HCT116 (cell line): ENCODE data around the gene ASCC1. TPM values are rescaled to one million over a fixed set of nuclear protein-coding genes. Genes with fewer than 3 reads are reported as not detected.
A peak's percentile ranks its signal among the peaks of the same experiment; 100 is the strongest.

Source experiments
- ATAC-seq: fragments of 200-7000 bp; cut with Tn5 transposase; 2 replicates; pipeline ENCODE4 v1.9.1; 2020; ENCODE audit warnings: mild to moderate bottlenecking, moderate library complexity
- Bru-seq: library from RNA; stranded (reverse); fragments of 400-500 nt; gene quantifications from one replicate; lab custom pipeline; 2021; lab: Mats Ljungman, UMichigan
- BruChase-seq, 2 experiments: library from RNA; stranded (reverse); fragments of 400-500 nt; gene quantifications; one replicate each; lab custom pipeline; 2021; lab: Mats Ljungman, UMichigan
- BruUV-seq: library from RNA; stranded (reverse); fragments of 400-500 nt; replicated peaks from 2 replicates; lab custom pipeline; 2021; lab: Mats Ljungman, UMichigan
- CTCF ChIA-PET: fragments of 300-600 bp; sonication (Branson Sonifier 250); formaldehyde crosslinking; loops from one replicate; lab custom pipeline; 2021; ENCODE audit warnings: antibody characterized with exemption; lab: Charles Lee
- POLR2A ChIA-PET: fragments of 300-600, 350-600 bp; sonication (Branson Sonifier 250); formaldehyde crosslinking; loops from one replicate; lab custom pipeline; 2021; ENCODE audit warnings: antibody characterized with exemption; lab: Charles Lee
- RAD21 ChIA-PET, 2 experiments: fragments of 300-600 bp; sonication (Branson Sonifier 250); formaldehyde crosslinking; loops; one replicate each; lab custom pipeline; 2023; ENCODE audit warnings: low total read pairs in 2 of 2; ENCODE audit not compliant: uncharacterized antibody in 2 of 2, unreplicated experiment in 2 of 2, low non-redundant PET in 1 of 2; lab: Charles Lee
- DNase-seq: peaks from one replicate; pipeline ENCODE4 v3.0.0-alpha.2; 2010; ENCODE audit warnings: low read depth, low spot score
- H2AFZ ChIP-seq: fragments of 200-600 bp; shearing (Covaris generic), sonication (generic); 2 replicates; pipeline ENCODE4 v1.6.1; 2017; ENCODE audit warnings: low read depth, mixed run types, mixed read lengths, antibody characterized with exemption, low read length; ENCODE audit not compliant: poor library complexity, severe bottlenecking
- H3K27ac ChIP-seq: 2 replicates; pipeline ENCODE4 v1.5.1; 2012; ENCODE audit warnings: low read depth, low read length
- H3K27me3 ChIP-seq: fragments of 200-600 bp; sonication (generic); 2 replicates; pipeline ENCODE4 v1.6.1; 2016; ENCODE audit warnings: mixed run types, low read length, mixed read lengths; ENCODE audit not compliant: insufficient read depth
- H3K36me3 ChIP-seq, 2 experiments: fragments of 200-500 bp in 1 of 2; fragments of 200-600 bp in 1 of 2; sonication (Bioruptor generic) in 1 of 2; sonication (generic) in 1 of 2; 2 replicates each; pipeline versions ENCODE4 v1.5.1 to v1.6.1; 2014 to 2016; ENCODE audit warnings: low read length in 2 of 2, inconsistent platforms in 1 of 2, mixed read lengths in 1 of 2, mixed run types in 1 of 2; ENCODE audit not compliant: insufficient read depth in 2 of 2, control insufficient read depth in 1 of 2
- H3K4me1 ChIP-seq, 2 experiments: fragments of 200-600 bp in 1 of 2; sonication (generic) in 1 of 2; 2 replicates each; pipeline versions ENCODE4 v1.5.1 to v1.6.1; 2012 to 2017; ENCODE audit warnings: low read length in 2 of 2, inconsistent platforms in 1 of 2, mild to moderate bottlenecking in 1 of 2, mixed read lengths in 1 of 2, mixed run types in 1 of 2, moderate library complexity in 1 of 2; ENCODE audit not compliant: insufficient read depth in 2 of 2, control insufficient read depth in 1 of 2
- H3K4me2 ChIP-seq: fragments of 200-600 bp; sonication (generic); 2 replicates; pipeline ENCODE4 v1.6.1; 2017; ENCODE audit warnings: mixed run types, low read length, mixed read lengths
- H3K4me3 ChIP-seq, 2 experiments: fragments of 200-600 bp in 1 of 2; sonication (generic) in 1 of 2; replicated peaks in 1 of 2; 2 replicates each; pipeline ENCODE4 v1.5.1; 2011 to 2016; ENCODE audit warnings: low read length in 2 of 2, control low read depth in 1 of 2, low read depth in 1 of 2, mild to moderate bottlenecking in 1 of 2, mixed read lengths in 1 of 2, mixed run types in 1 of 2
- H3K79me2 ChIP-seq: fragments of 200-600 bp; sonication (generic); 2 replicates; pipeline ENCODE4 v1.6.1; 2017; ENCODE audit warnings: mild to moderate bottlenecking, mixed run types, low read length, moderate library complexity, mixed read lengths; ENCODE audit not compliant: insufficient read depth
- H3K9ac ChIP-seq: fragments of 200-600 bp; sonication (generic); 2 replicates; pipeline ENCODE4 v1.6.1; 2016; ENCODE audit warnings: low read length, mixed read lengths
- H3K9me2 ChIP-seq: fragments of 200-600 bp; sonication (generic), shearing (Covaris generic); 2 replicates; pipeline ENCODE4 v1.6.1; 2017; ENCODE audit warnings: mixed run types, mild to moderate bottlenecking, moderate library complexity; ENCODE audit not compliant: insufficient read depth
- H3K9me3 ChIP-seq, 2 experiments: fragments of 200-500 bp in 1 of 2; fragments of 200-600 bp in 1 of 2; sonication (Bioruptor generic) in 1 of 2; sonication (generic) in 1 of 2; 2 replicates each; pipeline ENCODE4 v1.6.1; 2014 to 2017; ENCODE audit warnings: low read length in 2 of 2, mixed read lengths in 2 of 2, inconsistent platforms in 1 of 2, low read depth in 1 of 2, mild to moderate bottlenecking in 1 of 2, mixed run types in 1 of 2, moderate library complexity in 1 of 2; ENCODE audit not compliant: control insufficient read depth in 1 of 2, insufficient read depth in 1 of 2
- H4K20me1 ChIP-seq: fragments of 200-600 bp; sonication (generic), shearing (Covaris generic); 2 replicates; pipeline ENCODE4 v1.6.1; 2017; ENCODE audit warnings: mixed run types, mild to moderate bottlenecking, moderate library complexity; ENCODE audit not compliant: insufficient read depth
- CBX3 ChIP-seq: IDR thresholded peaks from 2 replicates; pipeline ENCODE4 v1.6.1; 2012; ENCODE audit warnings: low read depth
- CEBPB ChIP-seq: IDR thresholded peaks from 2 replicates; pipeline ENCODE4 v1.6.1; 2012; ENCODE audit warnings: low read depth
- EGR1 ChIP-seq: IDR thresholded peaks from 2 replicates; pipeline ENCODE4 v1.6.1; 2012; ENCODE audit warnings: low read depth
- ELF1 ChIP-seq: IDR thresholded peaks from 2 replicates; pipeline ENCODE4 v1.6.1; 2012; ENCODE audit warnings: low read depth, borderline replicate concordance
- FOSL1 ChIP-seq: IDR thresholded peaks from 2 replicates; pipeline ENCODE4 v1.6.1; 2012; ENCODE audit warnings: low read depth
- POLR2A ChIP-seq: IDR thresholded peaks from 2 replicates; pipeline ENCODE4 v1.7.0; 2011; ENCODE audit warnings: borderline replicate concordance; ENCODE audit not compliant: insufficient read depth, insufficient read length; ENCODE audit errors: extremely low read depth
- POLR2AphosphoS5 ChIP-seq: IDR thresholded peaks from 2 replicates; pipeline ENCODE4 v1.6.1; 2011; ENCODE audit warnings: mild to moderate bottlenecking, low read depth, low read length, moderate library complexity
- SIN3A ChIP-seq: IDR thresholded peaks from 2 replicates; pipeline ENCODE4 v1.6.1; 2012; ENCODE audit warnings: low read depth
- SP1 ChIP-seq: IDR thresholded peaks from 2 replicates; pipeline ENCODE4 v1.6.1; 2012; ENCODE audit warnings: low read depth
- SRF ChIP-seq: IDR thresholded peaks from 2 replicates; pipeline ENCODE4 v1.6.1; 2012; ENCODE audit warnings: low read depth
- TCF7L2 ChIP-seq: IDR thresholded peaks from 2 replicates; pipeline ENCODE4 v1.7.0; 2011; ENCODE audit warnings: borderline replicate concordance, inconsistent platforms; ENCODE audit not compliant: insufficient read depth, insufficient read length; ENCODE audit errors: extremely low read depth
- YY1 ChIP-seq: IDR thresholded peaks from 2 replicates; pipeline ENCODE4 v1.6.1; 2011; ENCODE audit warnings: low read length, low read depth, moderate library complexity, mild to moderate bottlenecking; ENCODE audit not compliant: insufficient replicate concordance; ENCODE audit errors: extremely low read depth
- ZFX ChIP-seq: fragments of 450-650 bp; IDR thresholded peaks from 2 replicates; pipeline ENCODE4 v1.6.1; 2017
- ZNF274 ChIP-seq: fragments of 200-500 bp; sonication (Bioruptor generic); IDR thresholded peaks from 2 replicates; pipeline ENCODE4 v1.6.1; 2014; ENCODE audit warnings: mild to moderate bottlenecking, low read depth, low read length, inconsistent platforms
- intact Hi-C: fragments of 100-400 bp; cut with micrococcal nuclease; formaldehyde crosslinking; loops from 2 replicates; pipeline ENCODE4 v1.10.0; 2022
- long read RNA-seq: library from polyadenylated mRNA; unstranded; transcript quantifications from one replicate; pipeline ENCODE4 v2.0.0, GENCODE V29; 2021; ENCODE audit not compliant: unreplicated experiment
- polyA plus RNA-seq: library from polyadenylated mRNA; unstranded; fragments of >200 nt; gene quantifications from 2 replicates; pipeline ENCODE4 v1.2.1, GENCODE V29; 2012; ENCODE audit warnings: missing spikeins
- total RNA-seq: library from RNA; stranded (reverse); gene quantifications from one replicate; pipeline ENCODE4 v1.2.1, GENCODE V29; 2021; ENCODE audit not compliant: unreplicated experiment
- TF ChIP-seq, protein P1 (sequence below): IDR thresholded peaks from 2 replicates; pipeline ENCODE4 v1.6.1; 2011; ENCODE audit warnings: mild to moderate bottlenecking, low read length, moderate library complexity; ENCODE audit not compliant: insufficient replicate concordance; ENCODE audit errors: extremely low read depth
- TF ChIP-seq, protein P2 (sequence below): IDR thresholded peaks from 2 replicates; pipeline ENCODE4 v1.6.1; 2012; ENCODE audit warnings: low read depth
- TF ChIP-seq, protein P3 (sequence below): IDR thresholded peaks from 2 replicates; pipeline ENCODE4 v1.6.1; 2012

ASCC1 gene, protein sequence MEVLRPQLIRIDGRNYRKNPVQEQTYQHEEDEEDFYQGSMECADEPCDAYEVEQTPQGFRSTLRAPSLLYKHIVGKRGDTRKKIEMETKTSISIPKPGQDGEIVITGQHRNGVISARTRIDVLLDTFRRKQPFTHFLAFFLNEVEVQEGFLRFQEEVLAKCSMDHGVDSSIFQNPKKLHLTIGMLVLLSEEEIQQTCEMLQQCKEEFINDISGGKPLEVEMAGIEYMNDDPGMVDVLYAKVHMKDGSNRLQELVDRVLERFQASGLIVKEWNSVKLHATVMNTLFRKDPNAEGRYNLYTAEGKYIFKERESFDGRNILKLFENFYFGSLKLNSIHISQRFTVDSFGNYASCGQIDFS
- total RNA-seq (34.5 TPM), Bru-seq, nascent RNA (percentile 69 among the genes with signal in this experiment), BruChase-seq, experiment 1, labeled RNA remaining after a 6-hour chase (percentile 62 among the genes with signal in this experiment), BruChase-seq, experiment 2, labeled RNA remaining after a 2-hour chase (percentile 59 among the genes with signal in this experiment)
- polyA plus RNA-seq = 21.8 and 28.4 TPM in 2 replicates
- long read RNA-seq, transcript ASCC1-202 (10 exons, 2,002 nt) = major isoform, 8 of 44 reads
- long read RNA-seq, partial matches to known transcripts = 3 of 44 reads
- long read RNA-seq, other reads (novel, unspliced or antisense) = 33 of 44 reads

DNA sequence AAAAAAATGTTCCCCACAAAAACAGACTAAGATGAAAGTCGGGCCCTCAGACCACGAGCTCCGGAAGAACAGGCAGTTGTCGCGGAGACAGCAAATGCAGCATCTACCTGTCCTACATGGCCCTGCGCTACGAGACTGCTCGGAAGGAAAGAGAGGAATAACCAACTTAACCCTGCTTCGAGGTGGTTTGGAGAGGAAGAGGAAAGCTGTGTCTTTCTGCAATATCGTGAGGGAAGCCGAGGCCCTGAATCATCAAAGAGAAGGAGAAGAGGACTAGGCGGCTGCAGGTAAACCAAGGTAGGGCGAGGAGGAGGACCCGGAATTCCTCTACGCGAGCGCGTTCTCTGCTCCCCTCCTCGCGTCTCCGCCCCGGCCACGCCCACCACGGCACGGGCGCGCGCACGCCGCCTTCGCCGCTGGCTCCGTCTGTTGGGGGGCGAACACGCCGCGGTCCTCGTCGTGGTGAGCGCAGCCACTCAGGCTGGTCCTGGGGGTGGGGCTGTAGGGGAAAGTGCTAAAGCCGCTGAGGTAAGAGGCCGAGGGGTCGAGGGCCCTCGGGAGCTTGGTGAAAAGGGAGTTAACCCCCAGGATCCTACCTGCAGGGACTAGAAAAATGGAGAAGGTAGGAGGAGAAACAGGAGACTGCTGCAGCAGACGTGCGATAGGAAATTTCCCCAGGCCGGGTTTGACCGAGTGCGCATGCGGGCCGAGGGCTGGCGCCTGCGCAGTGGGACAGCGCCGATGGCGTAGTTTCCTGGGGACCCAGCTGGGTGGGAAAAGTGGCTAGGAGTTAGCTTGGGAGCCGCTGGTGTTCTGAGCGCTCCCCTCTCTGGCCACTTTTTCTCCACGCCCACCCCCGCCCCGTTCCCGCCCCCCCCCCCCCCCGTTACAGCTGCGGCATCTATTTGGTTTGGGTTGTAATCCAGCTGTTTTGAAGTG is at the start of gene ASCC1, which contains the start of gene ANAPC16:
TSS of gene ASCC1 (minus strand) at position 666 of the 939 bp plus-strand sequence. CDS start 2,978 bp downstream, outside the sequence.
TSS of gene ANAPC16 (plus strand) at position 402 of the 939 bp plus-strand sequence. CDS start 7,903 bp downstream, outside the sequence.
- intact Hi-C loops = loop anchor here (2.0 kb wide), 1 partner anchor 45 kb away; no protein-coding TSS in a partner anchor
- ATAC-seq (peak; percentile 95), DNase-seq (peak; percentile 84)
- Histone ChIP-seq H2AFZ (peak within 1 kb of the TSS; percentile 58), H3K36me3 (0 out of 4 replicates have a peak, but pooled peaks cover 0 to 3% of the 10 kb centered on the region in 2 experiments), H3K9ac (peak within 1 kb of the TSS; percentile 91), H3K27me3 (no peaks in the 10 kb centered on the region), H3K4me1 (peaks cover 18 to 23% of the 10 kb centered on the region in 2 experiments), H3K27ac (peak within 1 kb of the TSS; percentile 99), H3K4me3 (peak within 1 kb of the TSS; percentile 72 to 85), H3K79me2 (peaks cover 42% of the 10 kb centered on the region), H4K20me1 (no peaks in the 10 kb centered on the region), H3K9me3 (no peaks in the 10 kb centered on the region), H3K4me2 (peak within 1 kb of the TSS; percentile 81), H3K9me2 (no peaks in the 10 kb centered on the region)
- CTCF ChIA-PET = interaction anchor here (1.1 to 1.6 kb wide), 7 partner anchors 9 to 167 kb away, joined by 3 to 7 read pairs (median 4); no protein-coding TSS in a partner anchor
- RAD21 ChIA-PET = interaction anchor here (0.7 to 1.2 kb wide), 2 partner anchors 90 to 162 kb away, joined by 3 read pairs; no protein-coding TSS in a partner anchor
- POLR2A ChIA-PET = interaction anchor here (0.7 to 2.1 kb wide), 16 partner anchors 12 to 889 kb away, joined by 3 to 10 read pairs (median 4); partner anchors contain the start of gene DDIT4
- BruUV-seq = no TSS peak
- peak; percentile 96 for TF ChIP-seq POLR2AphosphoS5
- TF ChIP-seq, protein P1, sequence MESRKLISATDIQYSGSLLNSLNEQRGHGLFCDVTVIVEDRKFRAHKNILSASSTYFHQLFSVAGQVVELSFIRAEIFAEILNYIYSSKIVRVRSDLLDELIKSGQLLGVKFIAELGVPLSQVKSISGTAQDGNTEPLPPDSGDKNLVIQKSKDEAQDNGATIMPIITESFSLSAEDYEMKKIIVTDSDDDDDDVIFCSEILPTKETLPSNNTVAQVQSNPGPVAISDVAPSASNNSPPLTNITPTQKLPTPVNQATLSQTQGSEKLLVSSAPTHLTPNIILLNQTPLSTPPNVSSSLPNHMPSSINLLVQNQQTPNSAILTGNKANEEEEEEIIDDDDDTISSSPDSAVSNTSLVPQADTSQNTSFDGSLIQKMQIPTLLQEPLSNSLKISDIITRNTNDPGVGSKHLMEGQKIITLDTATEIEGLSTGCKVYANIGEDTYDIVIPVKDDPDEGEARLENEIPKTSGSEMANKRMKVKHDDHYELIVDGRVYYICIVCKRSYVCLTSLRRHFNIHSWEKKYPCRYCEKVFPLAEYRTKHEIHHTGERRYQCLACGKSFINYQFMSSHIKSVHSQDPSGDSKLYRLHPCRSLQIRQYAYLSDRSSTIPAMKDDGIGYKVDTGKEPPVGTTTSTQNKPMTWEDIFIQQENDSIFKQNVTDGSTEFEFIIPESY = no peak
- no peak for TF ChIP-seq ELF1
- TF ChIP-seq EGR1 = peak; percentile 26; the same call in 1 of the 2 replicates
- TF ChIP-seq FOSL1 = no peak
- TF ChIP-seq ZFX = peak; percentile 34
- peak; percentile 76 for TF ChIP-seq SP1
- peak; percentile 94 for TF ChIP-seq POLR2A
- peak; percentile 85 for TF ChIP-seq CBX3
- TF ChIP-seq, protein P2, sequence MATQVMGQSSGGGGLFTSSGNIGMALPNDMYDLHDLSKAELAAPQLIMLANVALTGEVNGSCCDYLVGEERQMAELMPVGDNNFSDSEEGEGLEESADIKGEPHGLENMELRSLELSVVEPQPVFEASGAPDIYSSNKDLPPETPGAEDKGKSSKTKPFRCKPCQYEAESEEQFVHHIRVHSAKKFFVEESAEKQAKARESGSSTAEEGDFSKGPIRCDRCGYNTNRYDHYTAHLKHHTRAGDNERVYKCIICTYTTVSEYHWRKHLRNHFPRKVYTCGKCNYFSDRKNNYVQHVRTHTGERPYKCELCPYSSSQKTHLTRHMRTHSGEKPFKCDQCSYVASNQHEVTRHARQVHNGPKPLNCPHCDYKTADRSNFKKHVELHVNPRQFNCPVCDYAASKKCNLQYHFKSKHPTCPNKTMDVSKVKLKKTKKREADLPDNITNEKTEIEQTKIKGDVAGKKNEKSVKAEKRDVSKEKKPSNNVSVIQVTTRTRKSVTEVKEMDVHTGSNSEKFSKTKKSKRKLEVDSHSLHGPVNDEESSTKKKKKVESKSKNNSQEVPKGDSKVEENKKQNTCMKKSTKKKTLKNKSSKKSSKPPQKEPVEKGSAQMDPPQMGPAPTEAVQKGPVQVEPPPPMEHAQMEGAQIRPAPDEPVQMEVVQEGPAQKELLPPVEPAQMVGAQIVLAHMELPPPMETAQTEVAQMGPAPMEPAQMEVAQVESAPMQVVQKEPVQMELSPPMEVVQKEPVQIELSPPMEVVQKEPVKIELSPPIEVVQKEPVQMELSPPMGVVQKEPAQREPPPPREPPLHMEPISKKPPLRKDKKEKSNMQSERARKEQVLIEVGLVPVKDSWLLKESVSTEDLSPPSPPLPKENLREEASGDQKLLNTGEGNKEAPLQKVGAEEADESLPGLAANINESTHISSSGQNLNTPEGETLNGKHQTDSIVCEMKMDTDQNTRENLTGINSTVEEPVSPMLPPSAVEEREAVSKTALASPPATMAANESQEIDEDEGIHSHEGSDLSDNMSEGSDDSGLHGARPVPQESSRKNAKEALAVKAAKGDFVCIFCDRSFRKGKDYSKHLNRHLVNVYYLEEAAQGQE = no peak
- peak; percentile 91 for TF ChIP-seq SIN3A
- no peak for TF ChIP-seq ZNF274
- peak; percentile 34 for TF ChIP-seq YY1
- no peak for TF ChIP-seq TCF7L2
- TF ChIP-seq CEBPB = no peak
- TF ChIP-seq SRF = no peak
- TF ChIP-seq, protein P3, sequence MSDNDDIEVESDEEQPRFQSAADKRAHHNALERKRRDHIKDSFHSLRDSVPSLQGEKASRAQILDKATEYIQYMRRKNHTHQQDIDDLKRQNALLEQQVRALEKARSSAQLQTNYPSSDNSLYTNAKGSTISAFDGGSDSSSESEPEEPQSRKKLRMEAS = peak; percentile 98
